Activated CD4-positive, alpha-beta T cell treated with anti-CD3 and anti-CD28 coated beads, Interleukin-2, Interleukin-6, amounts not matched to agents 100 ng/mL and 50 ng/mL, durations not matched to agents 16 hours and 8 hours (primary cell): Measurements from ENCODE around the gene GNAI1.

ENCODE experiments used
- DNase-seq: peaks from one replicate; pipeline ENCODE4 v3.0.0-alpha.2; 2020

The GNAI1 gene

GRCh38 chr7:80257756-80258155 is 123.1 kb downstream of the GNAI1 start:
- DNase-seq = no peak

- DNase-seq = no peak
Measured at GRCh38 chr7:80260606-80261005, 126.0 kb downstream of the GNAI1 start.

DNA sequence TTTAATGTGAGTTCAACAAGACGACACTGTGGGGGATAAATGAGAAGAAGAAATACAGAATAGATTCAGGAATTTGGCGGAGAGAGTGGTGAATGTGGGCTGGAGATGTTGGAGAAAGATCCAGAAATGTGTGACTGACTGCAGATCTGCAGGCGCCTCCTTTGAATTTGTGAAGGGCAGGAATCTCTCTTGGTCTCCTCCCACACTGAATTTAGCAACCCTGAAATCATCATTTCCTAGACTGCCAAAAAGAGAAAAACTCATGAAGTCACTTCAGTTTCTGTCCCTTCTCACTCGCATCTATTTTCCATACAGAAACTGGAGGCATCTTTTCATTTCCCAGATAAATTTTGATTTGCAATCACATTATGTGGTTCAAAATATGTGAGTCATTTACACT is 128.7 kb downstream of the GNAI1 start:
- no peak for DNase-seq

GRCh38 chr7:80263821-80264220 is 129.2 kb downstream of the GNAI1 start:
- no peak for DNase-seq

- DNase-seq = no peak
Measured at GRCh38 chr7:80264769-80265495, 130.3 kb downstream of the GNAI1 start.

GRCh38 chr7:80272560-80273239 is 138.1 kb downstream of the GNAI1 start:
- no peak for DNase-seq

GRCh38 chr7:80273327-80273726 is 138.7 kb downstream of the GNAI1 start:
- DNase-seq = no peak

DNA sequence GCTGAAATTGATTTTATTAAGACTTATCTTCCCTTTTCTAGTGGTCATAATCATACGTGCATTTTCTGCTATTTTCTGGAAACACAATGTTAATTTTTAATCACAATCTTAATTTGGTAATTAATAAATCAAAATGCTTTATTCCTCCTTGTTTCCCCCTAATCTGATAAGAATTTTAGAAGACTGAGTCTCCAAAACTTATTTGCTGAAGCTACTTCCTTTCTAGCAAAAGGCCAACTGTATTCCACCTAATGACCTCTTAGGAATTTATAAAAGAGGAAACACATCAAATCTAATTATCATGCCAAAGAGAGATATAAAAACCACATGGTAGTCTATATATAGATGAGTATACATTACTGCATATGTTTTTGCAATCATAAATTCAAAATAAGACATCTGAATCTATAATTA is 140.6 kb downstream of the GNAI1 start:
- DNase-seq = no peak
